ENCODE data around the gene USP48. TPM values are rescaled to one million over a fixed set of nuclear protein-coding genes. Genes with fewer than 3 reads are reported as not detected.

The USP48 gene
- total and polyA plus RNA-seq, 2 of the 8 experiments (the other 6 are each of a cell fraction or from before 2014, with no cell fraction given), result 12.8 to 83.5 TPM

GRCh38 chr1:21752186-21752585 lies 30.8 kb downstream of the USP48 start:
- Histone ChIP-seq H3K4me3 (ENCODE audit: extremely low read depth in 1 of 4, insufficient read depth in 2 of 4, low read depth in 3 of 4, low read length in 4 of 4) (no peak overlapping the region), H2BK120ac (replicated peaks; ENCODE audit: low read depth, low read length) (no peak overlapping the region), H2AFZ (ENCODE audit: low read length) (no peak overlapping the region), H3K23me2 (ENCODE audit: low read depth, low read length) (no peaks in the 10 kb centered on the region), H4K20me1 (replicated peaks in 1 of 2; ENCODE audit: control insufficient read depth in 1 of 2, insufficient read depth in 2 of 2, low read length in 2 of 2) (peaks cover 0 to 5% of the 10 kb centered on the region in 2 experiments), H3K14ac (ENCODE audit: insufficient read length) (no peak overlapping the region), H3K4ac (replicated peaks; ENCODE audit: insufficient read length, low read depth, low read length) (no peak overlapping the region), H2BK12ac (ENCODE audit: low read depth, low read length) (no peak overlapping the region), H4K5ac (ENCODE audit: insufficient read length, low read depth, low read length) (no peak overlapping the region), H2BK20ac (ENCODE audit: low read length) (no peak overlapping the region), H3K4me2 (ENCODE audit: insufficient read depth in 1 of 2, low read depth in 2 of 2, low read length in 2 of 2) (no peak overlapping the region), H3K4me1 (replicated peaks in 1 of 4; ENCODE audit: control insufficient read depth in 3 of 4, insufficient read depth in 4 of 4, low read length in 3 of 4) (no peaks in the 10 kb centered on the region), H3K9ac (replicated peaks in 1 of 4; ENCODE audit: extremely low read depth in 1 of 4, low read depth in 3 of 4, low read length in 3 of 4) (no peak overlapping the region), H2BK15ac (ENCODE audit: low read length) (no peak overlapping the region), H3K23ac (ENCODE audit: insufficient read length) (no peak overlapping the region), H3K79me2 (ENCODE audit: control insufficient read depth in 1 of 2, insufficient read depth in 2 of 2, low read length in 2 of 2) (peaks cover 0 to under 1% of the 10 kb centered on the region in 2 experiments; a peak in 2 of 4 replicates), H3K79me1 (ENCODE audit: low read depth, low read length) (no peaks in the 10 kb centered on the region; the same call in 1 of the 2 replicates), H4K8ac (ENCODE audit: extremely low read depth, insufficient read depth, low read length) (no peak overlapping the region), H2BK5ac (ENCODE audit: low read depth, low read length) (no peak overlapping the region), H3K56ac (replicated peaks; ENCODE audit: insufficient read length, low read depth, low read length) (no peak overlapping the region), H3K36me3 (ENCODE audit: control insufficient read depth in 2 of 4, insufficient read depth in 4 of 4, low read length in 3 of 4) (peaks cover 7 to 74% (median 30%) of the 10 kb centered on the region in 4 experiments; a peak in 7 of 8 replicates), H3K18ac (ENCODE audit: extremely low read depth, low read length) (no peak overlapping the region), H3K9me3 (ENCODE audit: insufficient read depth in 2 of 2, low read depth in 1 of 2, low read length in 1 of 2) (no peaks in the 10 kb centered on the region), H3K27me3 (replicated peaks in 1 of 4; ENCODE audit: control insufficient read depth in 3 of 4, extremely low read depth in 1 of 4, insufficient read depth in 3 of 4, low read length in 3 of 4) (no peaks in the 10 kb centered on the region), H4K91ac (replicated peaks; ENCODE audit: insufficient read length, low read length) (no peak overlapping the region), H2AK5ac (ENCODE audit: low read depth, low read length) (no peak overlapping the region), H3K27ac (ENCODE audit: low read depth, low read length) (no peak overlapping the region)
- TF ChIP-seq PHF8 (conservative IDR thresholded peaks at IDR 0.05; ENCODE audit: low read depth, low read length), result no peak
- no peak for TF ChIP-seq FOSL1 (IDR thresholded peaks at IDR 0.05; ENCODE audit: insufficient read depth, low read depth, low read length)
- no peak for TF ChIP-seq SRF (IDR thresholded peaks at IDR 0.05; ENCODE audit: low read depth, low read length)
- TF ChIP-seq CBX8 (IDR thresholded peaks at IDR 0.05; ENCODE audit: borderline replicate concordance, low read depth, low read length), result no peak
- no peak for TF ChIP-seq CEBPB (IDR thresholded peaks at IDR 0.05; ENCODE audit: low read depth, low read length)
- no peak for TF ChIP-seq TBP (IDR thresholded peaks at IDR 0.05; ENCODE audit: low read depth, low read length)
- TF ChIP-seq KDM1A (IDR thresholded peaks at IDR 0.05; ENCODE audit: borderline replicate concordance, low read length), result no peak
- TF ChIP-seq GABPA (IDR thresholded peaks at IDR 0.05; ENCODE audit: borderline replicate concordance, insufficient read depth, low read length), result no peak
- no peak for TF ChIP-seq GTF2F1 (IDR thresholded peaks at IDR 0.05; ENCODE audit: borderline replicate concordance, low read depth, low read length)
- no peak for TF ChIP-seq NANOG (IDR thresholded peaks at IDR 0.05; ENCODE audit: insufficient read depth, low read depth, low read length, poor library complexity, severe bottlenecking)
- TF ChIP-seq NRF1 (IDR thresholded peaks at IDR 0.05; ENCODE audit: low read depth, low read length), result no peak
- no peak for TF ChIP-seq CHD1 (IDR thresholded peaks at IDR 0.05; ENCODE audit: low read depth, low read length)
- no peak for DNase-seq (ENCODE audit: low read depth in 1 of 2, low spot score in 2 of 2)
- CTCF ChIA-PET (ENCODE audit: partially characterized antibody), result no interaction called here
- FAIRE-seq, result no peak
- POLR2A ChIA-PET (ENCODE audit: partially characterized antibody), result interaction anchor here (0.7 kb wide), 1 partner anchor 30 kb away, joined by 3 read pairs; the partner anchor contains the start of gene USP48
- 90% methylated on average over 2 of the region's 2 CpGs; no CpG with 5 or more reads in 1 of the 2 experiments for whole genome bisulfite sequencing, 2 experiments (ENCODE audit: extremely low coverage in 1 of 2, insufficient coverage in 1 of 2, insufficient read length in 1 of 2, insufficient replicate concordance in 2 of 2, low coverage in 1 of 2, low lambda C conversion rate in 2 of 2, missing lambda C conversion rate in 1 of 2)
